Heart right ventricle (tissue), 16 donors: ENCODE results near the gene RLN1. TPM values are rescaled to one million over a fixed set of nuclear protein-coding genes. Genes with fewer than 3 reads are reported as not detected.
"Not testable (repeated sequence)": the region's sequence is repeated elsewhere in the genome, so short reads cannot be mapped to it uniquely, and the experiment has no call there.

Experiments used
- ATAC-seq, 8 donors: fragments of 200-7000 bp; cut with Tn5 transposase; one replicate each; pipeline ENCODE4 v1.9.1; 2020; ENCODE audit warnings: mild to moderate bottlenecking in 8 of 8, moderate library complexity in 8 of 8, moderate number of reproducible peaks in 1 of 8
- DNase-seq, 2 donors: peaks; one replicate each; pipeline ENCODE4 v3.0.0-alpha.2; 2020
- H3K27ac ChIP-seq, 10 donors: fragments of 200-600 bp; sonication (generic) in 2 of 10; one replicate each; pipeline versions ENCODE4 v1.5.0 to v1.8.0; 2020 to 2022; ENCODE audit warnings: mild to moderate bottlenecking in 3 of 10
- H3K27me3 ChIP-seq, 7 donors: fragments of 200-600 bp; one replicate each; pipeline ENCODE4 v1.8.0; 2021 to 2022; ENCODE audit warnings: mild to moderate bottlenecking in 2 of 7
- H3K36me3 ChIP-seq, 9 donors: fragments of 200-600 bp; sonication (generic) in 1 of 9; one replicate each; pipeline versions ENCODE4 v1.5.0 to v1.8.0; 2020 to 2022; ENCODE audit warnings: mild to moderate bottlenecking in 2 of 9
- H3K4me1 ChIP-seq, 9 donors: fragments of 200-600 bp; sonication (generic) in 1 of 9; one replicate each; pipeline versions ENCODE4 v1.5.0 to v1.8.0; 2020 to 2022; ENCODE audit warnings: mild to moderate bottlenecking in 4 of 9
- H3K4me3 ChIP-seq, 10 donors: fragments of 200-600 bp; sonication (generic) in 2 of 10; one replicate each; pipeline versions ENCODE4 v1.5.0 to v1.8.0; 2020 to 2022; ENCODE audit warnings: mild to moderate bottlenecking in 7 of 10, moderate library complexity in 2 of 10
- H3K9me3 ChIP-seq, 11 donors: fragments of 200-600 bp in 10 of 11; sonication (generic) in 2 of 11; one replicate each; pipeline versions ENCODE4 v1.5.0 to v1.8.0; 2013 to 2022; ENCODE audit warnings: mild to moderate bottlenecking in 2 of 11, control low read depth in 1 of 11, moderate library complexity in 1 of 11
- WGBS, 2 donors: extraction: QIAGEN DNeasy Blood & Tissue Kit; methylation state at CpG; one replicate each; pipeline ENCODE4 v1.1.7; 2013; ENCODE audit warnings: inconsistent platforms in 1 of 2; 5-methylcytosine and 5-hydroxymethylcytosine counted together
- intact Hi-C, 10 donors: fragments of 100-400 bp; cut with DNase I; formaldehyde crosslinking; loops; one replicate each; pipeline versions ENCODE4 v1.11.1 to v1.14.2; 2022
- polyA plus RNA-seq, 2 donors: library from polyadenylated mRNA; stranded (reverse); fragments of 200-250 nt; gene quantifications; one replicate each; pipeline ENCODE4 v1.2.3, GENCODE V29; 2013
- total RNA-seq, 10 donors: library from RNA; stranded (reverse); fragmentation: NEBNext Ultra II Directional in 3 of 10; extraction: Animal tissue kit (Norgen Biotek cat#: 25700) in 3 of 10; gene quantifications; one replicate each; pipeline versions ENCODE4 v1.2.1 to v1.2.4, GENCODE V29; 2021 to 2023
- TF ChIP-seq, protein P1 (sequence below), 9 donors: fragments of 200-600 bp; sonication (generic) in 2 of 9; IDR thresholded peaks; one replicate each; pipeline versions ENCODE4 v1.5.0 to v1.8.0; 2021 to 2022; ENCODE audit warnings: antibody characterized with exemption in 9 of 9, mild to moderate bottlenecking in 5 of 9, moderate library complexity in 1 of 9
- donor health status: Arrhythmogenic right ventricular cardiomyopathy.
- donor health status: ischemic (EF 13 %, LVEDD 7.1; RV severe dilation, severe dysfunction).
- donor health status: healthy with polysubstance abuse.
- donor health status: DM: no; HTN: yes; CAD: no.
- donor health status: DM: no; HTN: no; CAD: no.
- donor health status: ischemic (EF 25% LVEDD 6.9; RV normal size, moderate dysfunction).
- donor health status: ischemic (EF 25% LVEDD 5.7; RV mildly dilated, moderate dysfunction).
- donor health status: healthy.
- donor health status: DM: yes; HTN: yes; CAD: no.
- donor health status: Ischemic cardiomyopathy.
- donor health status: ischemic (EF 35%, LVEDD 5.7; RV mildly dilated, moderate dysfunction).
- donor health status: nonischemic (EF 11% LVEDD 7.7; RV severe dilation, severe dysfunction).
- donor health status: DM: yes; HTN: yes; CAD: no.
- donor health status: PGD.
- donor health status: ischemic (EF 29% LVEDD 5.4; RV normal size, mild dysfunction).
- donor health status: nonischemic (EF 23%, LVEDD 6.1; RV moderate dilation, normal function).

Gene RLN1
- total and polyA plus RNA-seq, 12 donors: 0.04 to 0.38 (median 0.35) TPM; not detected in 6

DNA sequence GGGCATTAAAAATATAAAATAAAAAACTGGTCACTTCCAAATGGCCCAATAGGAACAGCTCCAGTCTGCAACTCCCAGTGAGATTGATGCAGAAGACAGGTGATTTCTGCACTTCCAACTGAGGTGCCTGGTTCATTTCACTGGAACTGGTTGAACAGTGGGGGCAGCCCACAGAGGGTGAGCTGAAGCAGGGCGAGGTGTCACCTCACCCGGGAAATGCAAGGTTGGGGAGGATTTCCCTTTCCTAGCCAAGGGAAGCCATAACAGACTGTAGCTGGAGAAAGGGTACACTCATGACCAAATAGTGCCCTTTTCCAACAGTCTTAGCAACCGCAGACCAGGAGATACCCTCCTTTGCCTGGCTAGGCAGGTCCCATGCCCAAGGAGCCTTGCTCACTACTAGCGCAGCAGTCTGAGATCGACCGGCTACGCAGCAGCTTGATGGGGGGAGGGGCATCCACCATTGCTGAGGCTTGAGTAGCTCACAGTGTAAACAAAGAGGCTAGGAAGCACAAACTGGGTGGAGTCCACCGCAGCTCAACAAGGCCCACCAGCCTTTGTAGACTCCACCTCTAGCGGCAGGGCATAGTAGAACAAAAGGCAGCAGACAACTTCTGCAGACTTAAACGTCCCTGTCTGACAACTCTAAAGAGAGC, 12.7 kb downstream of the RLN1 start:
- DNase-seq: no peak
- TF ChIP-seq, protein P1, sequence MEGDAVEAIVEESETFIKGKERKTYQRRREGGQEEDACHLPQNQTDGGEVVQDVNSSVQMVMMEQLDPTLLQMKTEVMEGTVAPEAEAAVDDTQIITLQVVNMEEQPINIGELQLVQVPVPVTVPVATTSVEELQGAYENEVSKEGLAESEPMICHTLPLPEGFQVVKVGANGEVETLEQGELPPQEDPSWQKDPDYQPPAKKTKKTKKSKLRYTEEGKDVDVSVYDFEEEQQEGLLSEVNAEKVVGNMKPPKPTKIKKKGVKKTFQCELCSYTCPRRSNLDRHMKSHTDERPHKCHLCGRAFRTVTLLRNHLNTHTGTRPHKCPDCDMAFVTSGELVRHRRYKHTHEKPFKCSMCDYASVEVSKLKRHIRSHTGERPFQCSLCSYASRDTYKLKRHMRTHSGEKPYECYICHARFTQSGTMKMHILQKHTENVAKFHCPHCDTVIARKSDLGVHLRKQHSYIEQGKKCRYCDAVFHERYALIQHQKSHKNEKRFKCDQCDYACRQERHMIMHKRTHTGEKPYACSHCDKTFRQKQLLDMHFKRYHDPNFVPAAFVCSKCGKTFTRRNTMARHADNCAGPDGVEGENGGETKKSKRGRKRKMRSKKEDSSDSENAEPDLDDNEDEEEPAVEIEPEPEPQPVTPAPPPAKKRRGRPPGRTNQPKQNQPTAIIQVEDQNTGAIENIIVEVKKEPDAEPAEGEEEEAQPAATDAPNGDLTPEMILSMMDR (IDR thresholded peaks at IDR 0.05): no peak
- H3K4me1 ChIP-seq: no peaks in the 10 kb centered on the region
- H3K27ac ChIP-seq: no peak overlapping the region
- no peaks in the 10 kb centered on the region for H3K36me3 ChIP-seq
- peaks cover 0 to 5% (median 0%) of the 10 kb centered on the region in 11 donors for H3K9me3 ChIP-seq
- 56 to 60% methylated on average over 10 of the region's 10 CpGs for WGBS, 2 donors
- no peaks in the 10 kb centered on the region for H3K27me3 ChIP-seq
- intact Hi-C loops: loop anchor here in 1 of 10 donors (10.0 kb wide), 1 partner anchor 58 kb away; no protein-coding TSS in a partner anchor
- no peak for ATAC-seq
- H3K4me3 ChIP-seq: no peak overlapping the region

DNA sequence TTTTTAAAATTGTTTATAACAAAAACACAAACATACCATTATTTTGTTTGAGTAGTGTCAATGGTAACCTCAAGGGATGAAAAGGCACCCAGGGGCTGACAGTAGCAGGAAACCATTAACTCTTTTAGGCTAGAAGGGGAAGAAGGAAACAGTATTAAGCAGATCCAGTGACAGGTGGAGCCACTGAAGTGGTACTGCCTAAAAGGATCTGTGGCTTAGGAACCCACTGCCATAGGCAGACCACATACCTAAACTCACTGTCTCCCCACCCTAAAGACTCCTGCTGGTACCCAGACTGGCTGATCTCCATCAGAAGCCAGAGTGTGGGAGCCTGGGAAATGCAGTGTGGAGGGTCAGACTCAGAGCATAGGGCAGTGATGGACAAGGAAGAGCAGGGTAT, 13.5 kb downstream of the RLN1 start:
- H3K9me3 ChIP-seq: peaks cover 0 to 3% (median 0%) of the 10 kb centered on the region in 11 donors
- no peak for ATAC-seq
- intact Hi-C loops: loop anchor here in 1 of 10 donors (10.0 kb wide), 1 partner anchor 59 kb away; no protein-coding TSS in a partner anchor
- TF ChIP-seq, protein P1 (IDR thresholded peaks at IDR 0.05): no peak
- H3K27me3 ChIP-seq: no peaks in the 10 kb centered on the region
- no peak for DNase-seq
- no peak overlapping the region for H3K27ac ChIP-seq
- H3K4me1 ChIP-seq: no peaks in the 10 kb centered on the region
- no peak overlapping the region for H3K4me3 ChIP-seq
- H3K36me3 ChIP-seq: no peaks in the 10 kb centered on the region

DNA sequence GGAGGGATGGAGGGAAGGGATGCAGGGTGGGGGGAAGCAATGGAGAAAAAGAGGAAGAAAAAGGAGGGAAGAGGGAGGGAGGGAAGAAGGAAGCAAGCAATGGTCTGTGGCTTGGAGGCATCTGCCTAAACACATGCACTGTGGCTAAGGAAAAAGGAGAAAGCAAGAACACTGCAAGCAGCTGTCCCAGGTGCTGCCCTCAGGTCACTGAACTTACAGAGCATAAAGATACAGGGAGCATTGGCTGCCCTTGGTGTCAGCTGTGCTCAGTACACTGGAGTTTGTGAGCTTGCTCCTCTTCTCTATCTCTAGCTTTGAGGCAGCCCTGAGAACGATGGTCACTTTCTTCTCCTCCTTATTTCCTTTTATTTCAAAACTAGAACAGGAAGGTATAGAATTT, 18.1 kb downstream of the RLN1 start:
- H3K27me3 ChIP-seq, H3K4me1 ChIP-seq, ATAC-seq, H3K36me3 ChIP-seq, H3K4me3 ChIP-seq, H3K27ac ChIP-seq, DNase-seq, H3K9me3 ChIP-seq: not testable (repeated sequence)
- intact Hi-C loops: loop anchor here in 1 of 10 donors (10.0 kb wide), 1 partner anchor 63 kb away; no protein-coding TSS in a partner anchor
- 65 to 84% methylated on average over 1 of the region's 1 CpG for WGBS, 2 donors

DNA sequence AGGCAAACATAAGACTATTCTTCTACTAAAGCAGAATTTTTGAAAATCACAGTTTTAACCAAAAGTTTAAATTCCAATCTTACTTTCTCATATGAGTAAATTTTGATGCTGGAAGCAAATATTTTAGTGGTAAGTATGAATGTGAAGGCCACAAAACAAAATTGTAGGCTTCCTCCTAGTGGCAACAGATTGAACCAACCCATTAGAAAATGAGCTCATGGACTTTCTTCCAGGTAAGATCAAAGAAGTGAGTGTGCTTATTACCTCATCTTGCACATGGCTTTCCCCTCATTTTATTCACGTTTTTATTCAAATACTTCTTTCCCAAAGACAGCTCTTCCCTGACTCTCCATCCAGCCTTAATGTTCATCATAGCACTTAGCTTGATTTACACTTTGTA, 18.6 kb downstream of the RLN1 start:
- no peak overlapping the region for H3K27ac ChIP-seq
- intact Hi-C loops: loop anchor here in 1 of 10 donors (10.0 kb wide), 1 partner anchor 64 kb away; no protein-coding TSS in a partner anchor
- no peaks in the 10 kb centered on the region for H3K36me3 ChIP-seq
- WGBS, 2 donors: 11 to 25% methylated on average over 1 of the region's 1 CpG
- no peak overlapping the region for H3K4me3 ChIP-seq
- no peak for ATAC-seq
- peaks cover 0 to 8% (median 3%) of the 10 kb centered on the region in 11 donors for H3K9me3 ChIP-seq
- H3K4me1 ChIP-seq: no peaks in the 10 kb centered on the region
- no peak for DNase-seq
- no peaks in the 10 kb centered on the region for H3K27me3 ChIP-seq
- TF ChIP-seq, protein P1 (IDR thresholded peaks at IDR 0.05): no peak

DNA sequence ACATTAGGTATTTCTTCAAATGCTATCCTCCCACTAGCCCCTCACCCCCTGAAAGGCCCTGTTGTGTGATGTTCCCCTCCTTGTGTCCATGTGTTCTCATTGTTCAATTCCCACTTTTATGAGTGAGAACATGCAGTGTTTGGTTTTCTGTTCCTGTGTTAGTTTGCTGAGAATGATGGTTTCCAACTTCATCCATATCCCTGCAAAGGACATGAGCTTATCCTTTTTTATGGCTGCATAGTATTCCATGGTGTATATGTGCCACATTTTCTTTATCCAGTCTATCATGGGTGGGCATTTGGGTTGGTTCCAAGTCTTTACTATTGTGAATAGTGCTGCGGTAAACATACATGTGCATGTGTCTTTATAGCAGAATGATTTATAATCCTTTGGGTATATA, 23.3 kb downstream of the RLN1 start:
- not testable (repeated sequence) for H3K4me1 ChIP-seq, DNase-seq

More for the DNA sequence above, 23.3 kb downstream of the RLN1 start:
- WGBS, 2 donors: 98 to 100% methylated on average over 1 of the region's 1 CpG
- ATAC-seq, H3K27ac ChIP-seq, intact Hi-C loops, H3K27me3 ChIP-seq, H3K36me3 ChIP-seq, H3K4me3 ChIP-seq: not testable (repeated sequence)
- H3K9me3 ChIP-seq: peaks cover 0 to 30% (median 16%) of the 10 kb centered on the region in 11 donors
